IMR-90 (cell line): ENCODE results near the gene PBOV1.

Source experiments
- CEBPB ChIP-seq: IDR thresholded peaks from 2 replicates; pipeline ENCODE4 v1.6.1; 2012; ENCODE audit warnings: low read depth, low read length, improper control_type of control experiment
- MXI1 ChIP-seq: IDR thresholded peaks from 2 replicates; pipeline ENCODE4 v1.6.1; 2012; ENCODE audit warnings: low read depth, mild to moderate bottlenecking, low read length, moderate library complexity, borderline replicate concordance
- POLR2A ChIP-seq: IDR thresholded peaks from 2 replicates; pipeline ENCODE4 v1.6.1; 2012; ENCODE audit warnings: mild to moderate bottlenecking, low read depth, low read length
- RAD21 ChIP-seq: IDR thresholded peaks from 2 replicates; pipeline ENCODE4 v1.6.1; 2012; ENCODE audit warnings: low read length, improper control_type of control experiment
- RFX5 ChIP-seq: IDR thresholded peaks from 2 replicates; pipeline ENCODE4 v1.8.0; 2012; ENCODE audit warnings: low read depth, mild to moderate bottlenecking, low read length, moderate library complexity
- SMC3 ChIP-seq: fragments of 150-350 bp; IDR thresholded peaks from 2 replicates; pipeline ENCODE4 v1.6.1; 2016; ENCODE audit warnings: low read depth, mild to moderate bottlenecking, antibody characterized with exemption, low read length, moderate library complexity
- TF ChIP-seq, protein P1 (sequence below): conservative IDR thresholded peaks from 2 replicates; pipeline ENCODE4 v1.5.1; 2012; ENCODE audit warnings: mild to moderate bottlenecking, low read depth, low read length, improper control_type of control experiment
- TF ChIP-seq, protein P2 (sequence below): fragments of 150-350 bp; IDR thresholded peaks from 2 replicates; pipeline ENCODE4 v1.6.1; 2017; ENCODE audit warnings: mild to moderate bottlenecking, antibody characterized with exemption, low read length, low read depth

DNA sequence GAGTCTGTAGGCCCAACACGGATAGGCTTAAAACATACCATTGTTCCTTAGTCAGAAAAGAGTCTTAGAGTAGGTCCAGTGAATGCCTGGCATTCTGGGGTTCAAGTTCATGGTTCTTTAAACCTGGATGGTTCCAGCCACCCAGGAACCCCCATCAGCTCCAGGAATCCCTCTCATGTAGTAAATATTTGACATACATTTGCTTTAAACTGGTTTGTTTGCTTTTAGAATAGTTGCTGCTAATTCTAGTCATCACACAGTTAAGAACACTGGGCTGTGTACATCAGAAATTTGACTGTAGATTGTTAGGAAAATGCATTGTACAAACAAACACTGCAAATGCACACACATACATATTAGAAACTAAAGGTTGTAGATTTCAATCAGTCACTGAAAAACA, 30.6 kb upstream of the PBOV1 start:
- TF ChIP-seq, protein P1, sequence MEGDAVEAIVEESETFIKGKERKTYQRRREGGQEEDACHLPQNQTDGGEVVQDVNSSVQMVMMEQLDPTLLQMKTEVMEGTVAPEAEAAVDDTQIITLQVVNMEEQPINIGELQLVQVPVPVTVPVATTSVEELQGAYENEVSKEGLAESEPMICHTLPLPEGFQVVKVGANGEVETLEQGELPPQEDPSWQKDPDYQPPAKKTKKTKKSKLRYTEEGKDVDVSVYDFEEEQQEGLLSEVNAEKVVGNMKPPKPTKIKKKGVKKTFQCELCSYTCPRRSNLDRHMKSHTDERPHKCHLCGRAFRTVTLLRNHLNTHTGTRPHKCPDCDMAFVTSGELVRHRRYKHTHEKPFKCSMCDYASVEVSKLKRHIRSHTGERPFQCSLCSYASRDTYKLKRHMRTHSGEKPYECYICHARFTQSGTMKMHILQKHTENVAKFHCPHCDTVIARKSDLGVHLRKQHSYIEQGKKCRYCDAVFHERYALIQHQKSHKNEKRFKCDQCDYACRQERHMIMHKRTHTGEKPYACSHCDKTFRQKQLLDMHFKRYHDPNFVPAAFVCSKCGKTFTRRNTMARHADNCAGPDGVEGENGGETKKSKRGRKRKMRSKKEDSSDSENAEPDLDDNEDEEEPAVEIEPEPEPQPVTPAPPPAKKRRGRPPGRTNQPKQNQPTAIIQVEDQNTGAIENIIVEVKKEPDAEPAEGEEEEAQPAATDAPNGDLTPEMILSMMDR = no peak
- TF ChIP-seq MXI1 (no peak), SMC3 (no peak), RAD21 (no peak), RFX5 (no peak), POLR2A (no peak), CEBPB (no peak)
- TF ChIP-seq, protein P2, sequence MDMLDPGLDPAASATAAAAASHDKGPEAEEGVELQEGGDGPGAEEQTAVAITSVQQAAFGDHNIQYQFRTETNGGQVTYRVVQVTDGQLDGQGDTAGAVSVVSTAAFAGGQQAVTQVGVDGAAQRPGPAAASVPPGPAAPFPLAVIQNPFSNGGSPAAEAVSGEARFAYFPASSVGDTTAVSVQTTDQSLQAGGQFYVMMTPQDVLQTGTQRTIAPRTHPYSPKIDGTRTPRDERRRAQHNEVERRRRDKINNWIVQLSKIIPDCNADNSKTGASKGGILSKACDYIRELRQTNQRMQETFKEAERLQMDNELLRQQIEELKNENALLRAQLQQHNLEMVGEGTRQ = no peak
